Gastroesophageal sphincter (tissue), 4 donors: ENCODE results near the gene SEMA6B. TPM values are rescaled to one million over a fixed set of nuclear protein-coding genes. Genes with fewer than 3 reads are reported as not detected.

ENCODE experiments used
- ATAC-seq: fragments of 150-250 bp; one replicate; pipeline ENCODE4 v1.9.1; 2016; ENCODE audit warnings: mild to moderate bottlenecking, moderate library complexity
- H3K27ac ChIP-seq, 4 donors: fragments of 200-600 bp; sonication (generic) in 3 of 4; 1 replicate in 3 of 4; 2 replicates in 1 of 4; pipeline ENCODE4 v1.5.1; 2016 to 2019
- H3K27me3 ChIP-seq: fragments of 200-600 bp; sonication (generic); one replicate; pipeline ENCODE4 v1.5.1; 2019
- H3K36me3 ChIP-seq, 2 donors: fragments of 200-600 bp; sonication (generic); one replicate each; pipeline ENCODE4 v1.5.1; 2019; ENCODE audit warnings: control low read depth in 1 of 2
- H3K4me1 ChIP-seq, 3 donors: fragments of 200-600 bp; sonication (generic); 1 replicate in 2 of 3; 2 replicates in 1 of 3; pipeline ENCODE4 v1.5.1; 2016 to 2019; ENCODE audit warnings: control low read depth in 2 of 3
- H3K4me3 ChIP-seq, 2 donors: fragments of 200-600 bp; sonication (generic); one replicate each; pipeline ENCODE4 v1.5.1; 2019; ENCODE audit warnings: mild to moderate bottlenecking in 1 of 2, moderate library complexity in 1 of 2
- H3K9me3 ChIP-seq, 3 donors: fragments of 200-600 bp; sonication (generic); one replicate each; pipeline ENCODE4 v1.5.1; 2017 to 2019; ENCODE audit warnings: control low read depth in 2 of 3
- CTCF ChIP-seq, 4 experiments: fragments of 200-600 bp in 2 of 4; fragments of 450-650 bp in 2 of 4; sonication (generic) in 1 of 4; IDR thresholded peaks; one replicate each; pipeline ENCODE4 v1.5.1; 2017 to 2019; ENCODE audit warnings: antibody characterized with exemption in 4 of 4, mild to moderate bottlenecking in 2 of 4, moderate library complexity in 2 of 4
- EP300 ChIP-seq: sonication (generic); formaldehyde crosslinking; IDR thresholded peaks from one replicate; pipeline ENCODE4 v1.6.1; 2017; ENCODE audit warnings: antibody characterized with exemption, mild to moderate bottlenecking
- POLR2A ChIP-seq, 2 donors: fragments of 450-650 bp; IDR thresholded peaks; one replicate each; pipeline ENCODE4 v1.6.1; 2017; ENCODE audit warnings: antibody characterized with exemption in 2 of 2, mild to moderate bottlenecking in 2 of 2, moderate library complexity in 1 of 2
- POLR2AphosphoS5 ChIP-seq: sonication (generic); formaldehyde crosslinking; IDR thresholded peaks from one replicate; pipeline ENCODE4 v1.6.1; 2017; ENCODE audit warnings: antibody characterized with exemption
- WGBS, 2 donors: methylation state at CpG; one replicate each; pipeline ENCODE4 v1.1.5; 2018; ENCODE audit warnings: low coverage in 1 of 2; 5-methylcytosine and 5-hydroxymethylcytosine counted together
- total RNA-seq, 4 donors: library from RNA; depleted of rRNA; stranded (reverse); fragments of >200 nt; gene quantifications; one replicate each; pipeline ENCODE4 v1.1.0, GENCODE V29; 2016

The SEMA6B gene
- total RNA-seq, 4 donors from 2014 or later, result 2.0 to 12.4 (median 7.3) TPM

DNA sequence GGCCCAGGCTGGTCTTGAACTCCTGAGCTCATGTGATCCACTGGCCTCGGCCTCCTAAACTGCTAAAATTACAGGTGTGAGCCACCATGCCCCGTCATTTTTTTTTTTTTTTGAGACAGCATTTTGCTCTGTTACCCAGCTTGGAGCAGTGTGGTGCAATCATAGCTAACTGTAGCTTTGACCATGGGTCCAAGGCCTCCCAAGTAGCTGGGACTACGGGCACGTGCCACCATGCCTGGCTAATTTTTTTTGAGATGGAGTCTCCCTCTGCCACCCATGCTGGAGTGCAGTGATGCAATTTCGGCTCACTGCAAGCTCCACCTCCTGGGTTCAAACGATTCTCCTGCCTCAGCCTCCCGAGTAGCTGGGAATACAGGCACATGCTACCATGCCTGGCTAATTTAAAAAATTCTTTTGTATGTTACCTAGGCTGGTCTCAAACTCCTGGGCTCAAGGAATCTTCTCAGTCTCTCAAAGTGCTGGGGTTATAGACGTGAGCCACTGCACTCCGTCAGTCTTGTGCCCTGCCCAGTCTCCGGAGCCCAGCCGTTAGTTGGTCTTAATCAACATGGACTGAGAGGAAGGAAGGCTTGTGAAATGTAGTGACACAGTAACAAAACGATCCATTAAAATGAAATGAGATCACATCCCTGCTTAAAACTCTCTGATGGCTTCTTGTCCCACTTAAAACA is 18.2 kb downstream of the SEMA6B start:
- Histone ChIP-seq H3K27ac (no peak overlapping the region), H3K9me3 (peaks cover 0 to 9% (median 0%) of the 10 kb centered on the region in 3 donors), H3K36me3 (no peaks in the 10 kb centered on the region), H3K4me3 (no peak overlapping the region), H3K4me1 (no peaks in the 10 kb centered on the region), H3K27me3 (peaks cover 26% of the 10 kb centered on the region)
- no peak for ATAC-seq
- TF ChIP-seq CTCF (IDR thresholded peaks at IDR 0.05), result no peak
- TF ChIP-seq POLR2A (IDR thresholded peaks at IDR 0.05), result no peak
- TF ChIP-seq POLR2AphosphoS5, result no peak
- TF ChIP-seq EP300, result no peak
- WGBS, 2 donors, result 80 to 100% methylated on average over 2 to 8 of the region's 12 CpGs

DNA sequence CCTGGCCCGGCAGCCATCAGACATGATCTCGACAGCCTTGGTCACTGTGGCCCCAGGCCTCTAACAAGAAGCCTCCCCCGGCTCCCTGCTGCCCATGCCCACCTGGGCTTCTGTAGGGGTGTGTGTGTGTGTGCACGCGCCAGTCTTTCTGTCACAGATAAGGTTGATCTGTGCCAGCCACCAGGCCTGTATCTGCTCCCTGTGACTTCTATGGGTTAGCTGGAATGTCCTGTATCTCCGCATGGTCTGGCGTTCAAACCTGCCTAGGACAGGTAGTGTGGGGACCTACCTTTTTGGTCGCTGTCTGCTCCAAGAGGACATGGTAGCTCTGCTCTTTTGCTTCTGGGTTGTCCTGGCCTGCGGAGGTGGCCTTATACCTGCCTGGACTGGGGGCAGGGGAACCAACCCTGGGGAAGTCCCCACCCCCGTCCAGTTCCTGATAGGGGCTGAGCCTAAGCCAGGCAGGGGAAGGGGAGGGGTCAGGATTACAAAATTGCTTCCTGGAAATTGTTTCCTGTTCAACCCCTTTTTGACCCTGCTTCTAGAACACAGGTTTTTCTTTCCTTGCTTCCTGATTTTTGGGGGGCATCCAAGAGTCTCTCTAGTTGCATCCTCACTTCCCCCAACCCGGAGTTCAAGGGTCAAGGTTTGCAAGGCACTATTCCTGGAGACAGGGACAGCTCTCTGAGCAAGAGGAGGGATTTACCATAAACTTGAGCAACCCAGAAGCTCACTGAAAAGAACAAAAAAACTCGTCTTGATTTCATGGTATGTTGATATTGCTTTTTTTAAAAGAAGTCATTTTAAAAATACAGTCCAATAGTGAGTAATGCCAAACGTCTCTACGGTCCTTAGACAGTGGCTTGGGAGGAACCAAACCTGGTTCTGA is 19.5 kb downstream of the SEMA6B start, which contains the start of gene LRG1:
TSS of gene LRG1 (minus strand) at position 344 of the 889 bp plus-strand sequence. CDS start at position 321, 23 bp downstream.
- peaks cover 0 to 9% (median 0%) of the 10 kb centered on the region in 3 donors for H3K9me3 ChIP-seq
- no peaks in the 10 kb centered on the region for H3K36me3 ChIP-seq
- H3K4me1 ChIP-seq, result peaks cover 0 to 11% (median 0%) of the 10 kb centered on the region in 3 donors
- 39 to 56% methylated on average over 3 to 7 of the region's 14 CpGs for WGBS, 2 donors
- no peak for TF ChIP-seq EP300
- no peak for TF ChIP-seq CTCF (IDR thresholded peaks at IDR 0.05)
- no peak for TF ChIP-seq POLR2A (IDR thresholded peaks at IDR 0.05)
- no peak for TF ChIP-seq POLR2AphosphoS5
- peaks cover 26% of the 10 kb centered on the region for H3K27me3 ChIP-seq
- no peak within 1 kb of the TSS for H3K4me3 ChIP-seq
- peak; percentile 64 for ATAC-seq
- H3K27ac ChIP-seq, result peak within 1 kb of the TSS in 1 of 4 donors; percentile 39

- Histone ChIP-seq H3K4me3 (no peak overlapping the region), H3K27ac (peak overlapping the region in 1 of 4 donors; percentile 39), H3K27me3 (peaks cover 26% of the 10 kb centered on the region), H3K36me3 (no peaks in the 10 kb centered on the region), H3K4me1 (peaks cover 0 to 18% (median 0%) of the 10 kb centered on the region in 3 donors), H3K9me3 (peaks cover 0 to 9% (median 0%) of the 10 kb centered on the region in 3 donors)
- no peak for TF ChIP-seq POLR2AphosphoS5
- TF ChIP-seq POLR2A (IDR thresholded peaks at IDR 0.05), result no peak
- no peak for TF ChIP-seq CTCF (IDR thresholded peaks at IDR 0.05)
- no peak for TF ChIP-seq EP300
- WGBS, 2 donors, result 65% methylated on average over 2 of the region's 3 CpGs; no CpG with 5 or more reads in 1 of the 2 donors
- no peak for ATAC-seq
Observed at GRCh38 chr19:4539169-4539692, 20.3 kb downstream of the SEMA6B start.

DNA sequence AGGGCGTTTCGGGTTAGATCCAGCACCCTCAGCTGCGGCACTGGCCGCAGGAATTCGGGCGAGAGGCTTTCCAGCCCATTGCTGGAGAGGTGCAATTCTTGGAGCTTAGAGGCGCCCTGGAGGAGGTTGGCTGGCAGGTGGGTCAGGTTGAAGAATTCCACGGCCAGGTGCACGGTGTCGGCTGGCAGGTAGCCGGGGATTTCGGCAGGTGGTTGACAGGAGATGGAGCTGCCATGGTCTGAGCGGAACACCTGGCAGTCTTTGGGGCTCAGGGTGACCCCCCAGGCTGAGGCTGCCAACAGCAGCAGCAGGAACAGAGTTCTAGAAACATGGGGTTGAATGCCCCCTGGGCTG is 20.9 kb downstream of the SEMA6B start:
- WGBS, 2 donors, result no CpG with 5 or more reads among the region's 13 CpGs
- no peak for ATAC-seq
- TF ChIP-seq POLR2AphosphoS5 (no peak), EP300 (no peak), CTCF (IDR thresholded peaks at IDR 0.05) (no peak), POLR2A (IDR thresholded peaks at IDR 0.05) (no peak)
- H3K36me3 ChIP-seq, result no peaks in the 10 kb centered on the region
- peaks cover 0 to 9% (median 0%) of the 10 kb centered on the region in 3 donors for H3K9me3 ChIP-seq
- H3K4me3 ChIP-seq, result no peak overlapping the region
- no peak overlapping the region for H3K27ac ChIP-seq
- H3K27me3 ChIP-seq, result peaks cover 26% of the 10 kb centered on the region
- H3K4me1 ChIP-seq, result peaks cover 0 to 18% (median 0%) of the 10 kb centered on the region in 3 donors
